ENCODE results near the gene UBE2O.

UBE2O gene

GRCh38 chr17:76437467-76438402 is 15.2 kb downstream of the UBE2O start:
- no peak for DNase-seq

DNA sequence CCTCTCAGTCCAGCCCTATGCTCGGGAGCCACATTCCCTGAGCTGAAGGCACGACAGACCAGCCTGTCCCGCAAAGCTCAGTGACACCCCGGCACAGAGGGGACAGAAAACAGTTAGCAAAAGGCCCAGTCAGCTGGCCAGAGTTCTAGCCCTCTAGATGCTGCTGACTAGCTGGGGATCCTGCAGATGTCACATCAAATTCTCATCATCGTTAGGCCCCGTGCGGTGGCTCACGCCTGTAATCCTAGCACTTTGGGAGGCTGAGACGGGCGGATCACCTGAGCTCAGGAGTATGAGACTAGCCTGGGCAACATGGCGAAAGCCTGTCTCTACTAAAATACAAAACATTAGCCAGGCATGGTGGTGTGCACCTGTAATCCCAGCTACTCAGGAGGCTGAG is 17.2 kb downstream of the UBE2O start:
- DNase-seq, result no peak

GRCh38 chr17:76434870-76435269 is 18.1 kb downstream of the UBE2O start:
- DNase-seq, result no peak

- no peak for DNase-seq
Measured at GRCh38 chr17:76433693-76434092, 19.3 kb downstream of the UBE2O start.

DNA sequence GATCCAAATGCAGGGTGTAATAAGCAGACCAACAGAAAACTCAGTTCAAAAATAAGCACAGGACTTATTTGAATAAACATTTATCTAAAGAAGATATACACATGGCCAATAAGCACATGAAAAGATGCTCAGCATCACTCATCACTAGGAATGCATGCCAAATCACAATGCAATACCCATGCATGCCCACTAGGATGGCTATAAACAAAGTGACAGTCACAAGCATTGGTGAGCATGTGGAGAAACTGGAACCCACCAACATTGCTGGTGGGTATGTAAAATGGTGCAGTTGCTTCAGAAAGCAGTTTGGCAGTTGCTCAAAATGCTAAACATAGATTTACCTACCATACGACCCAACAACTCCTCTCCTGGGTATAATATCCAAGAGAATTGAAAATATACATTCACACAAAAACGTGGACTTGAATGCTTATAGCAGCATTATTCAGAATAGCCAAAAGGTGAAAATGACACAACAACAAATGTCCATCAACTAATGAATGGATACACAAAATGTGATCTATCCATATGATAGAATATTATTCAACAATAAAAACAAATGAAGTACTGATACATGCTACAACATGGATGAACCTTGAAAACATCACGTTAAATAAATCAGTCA is 20.1 kb downstream of the UBE2O start:
- no peak for DNase-seq

DNA sequence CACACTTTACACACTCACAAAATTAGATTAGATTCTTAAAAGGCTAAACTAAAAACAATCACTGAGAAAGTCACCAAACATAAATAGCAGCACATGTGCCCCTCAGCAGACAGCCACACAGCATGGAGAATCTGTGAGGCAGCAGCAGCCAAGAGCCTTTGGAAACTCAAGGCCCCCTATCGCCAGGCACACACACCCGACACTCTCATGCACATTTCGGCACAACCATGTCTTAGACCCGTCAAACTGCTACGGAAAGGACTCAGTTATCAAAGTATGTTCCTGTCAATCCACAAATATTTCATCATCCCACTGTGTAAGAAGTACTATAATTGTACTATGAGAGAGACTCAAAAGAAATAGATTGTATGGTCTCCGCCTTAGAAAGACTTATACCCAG is 20.9 kb downstream of the UBE2O start:
- DNase-seq, result no peak

- DNase-seq, result no peak
Measured at GRCh38 chr17:76431509-76431908, 21.4 kb downstream of the UBE2O start.

GRCh38 chr17:76428511-76428910 is 24.4 kb downstream of the UBE2O start:
- DNase-seq, result no peak

DNA sequence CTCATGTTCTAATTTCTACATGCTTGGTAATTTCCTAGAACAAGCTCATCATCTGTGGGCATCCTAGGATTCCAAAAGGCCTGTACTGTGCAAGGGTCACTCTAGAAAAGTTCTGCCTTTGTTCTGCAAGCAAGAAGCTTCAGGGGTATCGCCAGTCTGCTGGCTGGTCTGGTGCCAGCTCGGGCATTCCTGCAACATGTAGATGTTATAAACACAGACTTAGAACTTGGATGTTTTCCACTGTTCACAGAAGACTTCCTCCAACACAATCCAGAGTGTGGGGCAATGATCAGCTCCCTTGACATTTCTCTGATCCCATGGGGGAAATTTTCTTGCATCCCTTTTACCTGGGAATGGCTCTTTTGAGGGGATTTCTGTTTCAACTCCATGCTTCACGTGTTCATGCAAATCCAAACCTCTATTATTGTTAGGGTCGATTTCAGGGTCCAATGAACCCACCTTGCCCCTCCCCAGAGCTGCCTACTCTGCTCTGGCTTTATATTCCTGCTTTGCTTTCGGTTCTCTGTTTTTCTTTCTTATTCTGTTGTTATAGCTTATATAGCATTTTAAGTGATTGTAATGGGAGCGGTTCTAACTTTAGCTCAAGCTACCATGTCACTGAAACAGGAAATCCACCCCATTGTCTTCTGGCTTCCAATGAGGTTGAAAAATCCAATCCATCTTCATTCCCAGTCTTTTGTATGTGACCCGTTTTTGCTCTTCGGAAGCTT is 25.3 kb downstream of the UBE2O start:
- no peak for DNase-seq

GRCh38 chr17:76426853-76427252 is 26.1 kb downstream of the UBE2O start:
- DNase-seq, result no peak

GRCh38 chr17:76422860-76423259 is 30.1 kb downstream of the UBE2O start:
- no peak for DNase-seq

DNA sequence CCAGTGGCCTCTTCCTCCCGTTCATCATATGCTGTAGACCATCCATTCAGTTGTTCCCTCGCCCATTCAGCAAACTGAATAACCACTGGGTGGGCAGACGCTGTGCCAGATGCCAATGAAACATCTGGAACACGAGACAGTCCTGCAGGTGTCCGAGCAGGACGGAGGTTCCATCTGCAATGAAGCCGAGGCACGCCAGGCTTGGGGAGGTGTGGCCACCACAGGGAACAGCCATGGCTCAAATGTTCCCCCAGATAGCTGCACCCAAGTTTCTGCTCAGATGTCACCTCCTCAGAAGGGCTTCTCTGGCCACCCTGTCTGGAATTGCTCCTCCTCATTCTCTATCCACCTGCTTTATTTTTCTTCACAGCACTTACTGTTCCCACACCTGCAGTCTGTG is 30.5 kb downstream of the UBE2O start:
- no peak for DNase-seq

DNA sequence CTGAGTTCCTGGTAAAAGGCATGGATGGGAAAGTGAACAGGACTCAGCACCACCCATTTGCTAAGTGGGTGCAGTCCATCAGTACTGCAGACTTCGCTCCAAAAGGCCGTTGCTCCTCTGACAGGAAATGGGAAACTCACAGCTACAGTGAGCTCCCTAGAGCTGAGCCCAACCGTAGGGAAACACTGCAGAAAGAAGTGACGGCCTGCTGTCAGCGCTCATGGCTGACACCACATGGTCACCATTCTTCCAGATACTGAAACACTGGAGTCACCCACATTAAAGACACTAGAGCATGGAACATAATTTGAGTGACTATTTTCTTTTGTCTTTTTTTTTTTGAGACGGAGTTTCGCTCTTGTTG is 31.9 kb downstream of the UBE2O start:
- no peak for DNase-seq

- DNase-seq, result no peak
Measured at GRCh38 chr17:76420356-76421043, 32.5 kb downstream of the UBE2O start.

GRCh38 chr17:76419576-76420260 is 33.2 kb downstream of the UBE2O start:
- DNase-seq, result no peak

DNA sequence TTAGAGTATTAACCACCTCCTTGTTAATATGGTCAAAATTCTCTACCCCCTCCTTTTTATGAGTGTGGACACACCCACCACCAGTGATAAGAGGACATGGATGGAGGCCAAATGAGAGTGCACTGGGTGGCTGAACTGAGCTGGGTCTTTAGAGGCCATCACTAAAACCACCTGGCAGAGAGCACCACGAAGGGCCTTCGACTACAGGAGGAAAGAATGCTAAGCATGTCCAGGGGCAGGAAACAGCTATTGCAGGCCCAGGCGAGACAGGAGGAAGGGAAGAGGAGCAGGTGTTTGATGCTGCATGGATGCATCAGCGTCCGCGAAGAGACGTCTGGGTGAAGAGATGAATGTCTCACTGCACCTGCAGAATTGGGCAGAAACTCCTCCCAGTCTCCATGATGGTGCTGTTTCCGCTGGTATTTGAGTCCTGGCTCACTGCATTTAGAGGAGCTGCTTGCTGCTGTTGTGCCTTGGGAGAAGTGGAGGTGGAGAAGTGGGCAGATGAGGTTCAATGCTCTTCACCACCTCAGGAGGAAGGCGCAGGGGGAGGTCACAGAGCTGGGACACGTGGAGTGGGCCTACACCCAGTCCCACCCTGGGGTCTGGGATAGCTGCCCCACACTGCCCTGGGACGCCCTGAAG is 35.3 kb downstream of the UBE2O start:
- no peak for DNase-seq

GRCh38 chr17:76416899-76417298 is 36.1 kb downstream of the UBE2O start:
- DNase-seq, result no peak

GRCh38 chr17:76416457-76416856 is 36.5 kb downstream of the UBE2O start:
- no peak for DNase-seq

- no peak for DNase-seq
Measured at GRCh38 chr17:76415786-76416185, 37.2 kb downstream of the UBE2O start.

DNA sequence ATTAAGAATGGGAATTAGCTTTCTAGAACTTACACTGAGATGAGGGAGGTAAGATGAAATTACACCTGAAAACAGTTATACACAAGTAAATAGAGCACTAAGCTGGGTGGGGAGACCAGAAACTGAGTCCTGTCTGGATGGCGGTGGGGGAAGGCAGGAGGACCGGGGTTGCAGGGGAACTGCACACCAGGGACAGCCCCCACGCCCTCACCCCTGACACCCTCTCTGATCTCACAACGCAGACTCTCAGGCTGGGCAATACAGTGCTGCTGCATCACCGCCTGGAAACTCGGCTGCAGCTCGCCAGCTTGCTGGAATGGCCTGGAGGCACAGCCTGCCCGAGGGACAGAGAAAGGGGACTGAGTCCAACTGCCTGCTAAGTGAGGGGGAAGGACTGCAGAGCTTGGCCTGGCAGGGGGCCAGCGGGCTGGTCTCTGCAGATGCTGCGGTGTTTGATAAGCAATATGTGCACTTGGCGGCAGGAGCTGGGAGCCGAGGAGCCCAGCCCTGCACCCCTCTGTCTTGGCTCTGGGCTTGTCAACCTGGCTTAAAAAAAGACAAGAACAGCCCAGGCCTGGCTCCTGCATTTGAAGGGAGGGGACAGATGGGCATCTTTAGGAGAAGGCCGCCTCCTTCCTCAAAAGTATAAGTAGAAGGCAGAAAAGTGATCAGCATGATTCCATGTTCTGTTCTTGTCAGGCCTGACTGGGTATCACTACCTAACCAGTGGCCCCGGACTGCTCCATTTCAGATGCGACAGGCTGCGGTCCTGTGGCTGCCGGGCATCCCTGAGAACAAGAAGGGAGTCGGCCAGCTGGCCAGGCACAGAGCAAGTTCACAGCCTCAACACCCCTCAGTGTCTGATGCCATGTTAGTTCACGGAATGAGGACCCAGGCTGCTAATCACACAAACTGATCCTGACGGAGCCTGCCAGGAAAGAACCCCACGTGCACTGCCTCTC is 38.3 kb downstream of the UBE2O start:
- DNase-seq, result no peak

GRCh38 chr17:76411247-76411646 is 41.7 kb downstream of the UBE2O start:
- no peak for DNase-seq

Data from stimulated activated CD4-positive, alpha-beta T cell treated with anti-CD3 and anti-CD28 coated beads, Interleukin-4, amount 100 ng/mL, for 4 hours (primary cell).